Measurements from ENCODE around the gene BABAM2.
"Not testable (repeated sequence)": the region's sequence is repeated elsewhere in the genome, so short reads cannot be mapped to it uniquely, and the experiment has no call there.

The BABAM2 gene

GRCh38 chr2:28225473-28226080 lies 335.0 kb downstream of the BABAM2 start:
- no peak for DNase-seq

DNA sequence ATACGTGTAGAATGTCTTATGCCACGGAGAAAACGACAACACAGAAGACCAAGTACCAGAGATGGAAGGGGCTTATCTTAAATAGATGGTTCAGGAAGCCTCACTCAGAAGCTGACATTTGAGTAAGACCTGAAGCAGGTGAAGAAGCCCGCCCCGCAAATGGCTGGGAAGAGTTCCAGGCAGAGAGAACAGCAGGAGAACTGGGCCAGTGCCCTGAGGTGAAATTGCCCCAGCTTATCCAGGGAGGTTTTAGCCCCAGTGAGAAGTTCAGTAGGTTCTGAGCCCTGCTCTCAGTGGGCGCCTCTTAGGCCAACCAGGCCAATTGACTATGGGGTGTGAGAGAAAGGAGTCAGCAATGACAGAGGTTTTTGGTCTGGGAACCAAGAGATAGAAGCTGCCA lies 336.0 kb downstream of the BABAM2 start:
- no peak for DNase-seq

GRCh38 chr2:28227498-28227897 lies 337.0 kb downstream of the BABAM2 start:
- DNase-seq: no peak

GRCh38 chr2:28228434-28228995 lies 338.0 kb downstream of the BABAM2 start:
- DNase-seq: no peak

DNA sequence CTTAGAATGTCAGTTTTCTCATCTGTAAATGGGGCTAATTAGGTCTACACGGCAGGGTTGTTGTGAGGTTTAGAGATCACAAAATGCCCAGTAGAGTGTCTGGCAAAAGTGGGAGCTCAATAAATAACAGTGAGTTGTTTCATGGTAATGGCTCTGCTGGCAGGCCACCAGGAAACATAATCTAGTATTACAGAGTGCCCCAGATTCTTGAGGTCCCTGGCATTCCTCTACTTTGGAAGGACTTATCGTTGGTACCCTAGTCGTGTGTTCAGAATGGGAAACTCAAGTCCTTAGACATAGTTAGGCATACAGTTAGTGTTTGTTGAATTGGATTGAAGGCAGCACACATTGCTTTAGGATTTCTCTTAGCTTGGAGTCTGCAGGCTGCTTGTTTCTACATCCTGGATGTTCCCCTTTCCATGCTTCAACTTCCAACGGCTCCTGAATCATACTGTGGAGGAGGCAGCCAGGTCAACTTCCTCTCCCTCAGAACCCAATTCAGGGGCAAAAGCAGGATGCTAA lies 340.6 kb downstream of the BABAM2 start:
- DNase-seq: no peak

DNA sequence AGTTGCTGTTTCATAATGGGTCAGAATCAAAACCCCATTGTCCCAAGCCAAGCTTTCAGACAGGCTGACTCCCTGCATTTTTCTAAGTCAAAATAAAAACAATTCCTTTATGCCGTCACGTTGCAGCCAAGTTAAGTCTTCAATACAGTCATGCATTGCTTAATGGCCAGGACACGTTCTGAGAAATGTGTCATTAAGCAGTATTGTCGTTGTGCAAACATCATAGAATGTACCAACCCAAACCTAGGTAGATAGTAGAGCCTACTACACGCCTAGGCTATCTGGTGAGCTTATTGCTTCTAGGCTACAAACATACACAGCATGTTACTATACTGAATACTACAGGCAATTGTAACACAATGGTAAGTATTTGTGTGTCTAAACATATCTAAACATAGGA lies 341.8 kb downstream of the BABAM2 start:
- DNase-seq: no peak

DNA sequence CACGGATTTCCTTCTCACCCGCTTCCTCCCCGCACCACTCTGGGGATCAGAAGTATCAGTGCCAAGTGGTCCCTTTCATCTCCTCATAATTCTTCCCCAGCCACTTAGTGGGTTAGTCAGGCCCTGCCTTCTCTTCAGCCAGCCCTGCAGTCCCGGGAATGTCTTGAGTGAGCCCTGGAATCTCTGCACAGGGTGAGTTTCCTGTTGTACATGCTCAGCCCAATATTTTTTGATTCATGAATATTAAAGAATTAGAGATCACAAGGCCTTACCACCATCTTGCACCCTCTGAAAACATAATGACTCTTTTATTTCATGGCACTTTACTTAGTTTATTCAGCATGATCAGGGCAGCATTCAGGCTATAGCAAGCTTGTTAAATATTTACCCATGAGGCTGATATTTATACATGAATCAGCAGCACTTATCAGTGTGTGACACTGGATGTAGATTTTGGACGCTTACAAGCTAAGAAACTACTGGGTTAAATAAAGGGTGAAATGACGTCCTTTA lies 342.7 kb downstream of the BABAM2 start:
- DNase-seq: no peak

- no peak for DNase-seq
Measured at GRCh38 chr2:28234807-28235206, 344.3 kb downstream of the BABAM2 start.

DNA sequence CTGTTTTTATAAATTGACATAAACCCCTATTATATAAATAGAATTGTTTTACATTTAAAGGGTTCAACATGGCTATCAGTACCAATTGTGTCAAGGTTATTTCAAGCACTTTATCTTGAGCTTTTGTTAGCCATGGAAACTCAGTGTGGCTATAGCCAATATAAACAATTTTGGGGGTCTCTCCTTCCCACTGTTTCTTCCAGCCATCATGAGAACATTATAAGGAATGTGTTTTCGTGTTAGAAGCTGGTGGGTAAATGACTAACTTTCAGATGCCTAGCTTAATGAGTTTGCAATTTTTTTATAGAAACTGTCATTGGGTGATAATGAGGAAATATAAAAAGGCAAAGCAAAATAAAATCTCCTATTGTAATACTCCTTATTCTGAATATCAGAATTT lies 348.7 kb downstream of the BABAM2 start:
- DNase-seq: no peak

- DNase-seq: no peak
Measured at GRCh38 chr2:28240937-28241336, 350.4 kb downstream of the BABAM2 start.

GRCh38 chr2:28247290-28247689 lies 356.8 kb downstream of the BABAM2 start:
- no peak for DNase-seq

- no peak for DNase-seq
Measured at GRCh38 chr2:28247734-28248133, 357.2 kb downstream of the BABAM2 start.

DNA sequence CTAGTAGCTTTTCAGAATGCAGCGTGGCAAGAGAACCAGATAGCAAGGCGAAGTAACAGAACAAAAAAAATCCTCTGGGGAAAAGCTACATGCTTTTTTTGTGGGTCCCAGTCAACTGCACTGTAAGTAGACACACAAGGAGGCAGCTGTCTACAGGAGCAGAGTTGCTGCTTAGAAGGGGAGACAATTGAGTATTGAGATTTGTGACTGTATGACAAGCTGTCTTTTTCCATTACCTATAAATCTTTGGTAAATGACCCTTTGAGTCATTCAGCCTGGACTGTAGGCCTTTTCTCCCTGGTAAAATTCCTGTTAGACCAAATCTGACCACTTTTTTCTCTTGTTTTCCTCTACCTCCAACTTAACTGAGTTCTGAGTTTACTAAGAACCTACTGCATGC lies 358.0 kb downstream of the BABAM2 start:
- DNase-seq: no peak

DNA sequence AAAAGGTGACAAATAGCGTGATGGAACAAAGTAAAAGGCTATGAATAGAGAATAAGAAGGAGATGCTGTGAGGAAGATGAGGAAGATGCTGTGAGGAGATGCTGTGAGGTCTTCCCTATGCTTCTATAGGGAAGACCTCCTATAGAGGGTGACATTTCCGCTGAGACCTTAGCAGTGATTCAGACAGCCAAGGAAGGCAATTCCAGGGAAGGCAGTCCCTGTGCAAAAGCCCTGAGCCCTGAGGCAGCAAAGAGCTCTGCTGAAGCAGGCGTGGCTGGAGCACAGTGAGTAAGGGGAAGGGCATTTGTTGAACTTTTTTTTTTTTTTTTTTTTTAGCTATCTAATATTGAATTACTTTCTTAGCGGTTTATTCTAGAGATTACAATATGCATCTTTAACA lies 359.5 kb downstream of the BABAM2 start:
- DNase-seq: no peak

DNA sequence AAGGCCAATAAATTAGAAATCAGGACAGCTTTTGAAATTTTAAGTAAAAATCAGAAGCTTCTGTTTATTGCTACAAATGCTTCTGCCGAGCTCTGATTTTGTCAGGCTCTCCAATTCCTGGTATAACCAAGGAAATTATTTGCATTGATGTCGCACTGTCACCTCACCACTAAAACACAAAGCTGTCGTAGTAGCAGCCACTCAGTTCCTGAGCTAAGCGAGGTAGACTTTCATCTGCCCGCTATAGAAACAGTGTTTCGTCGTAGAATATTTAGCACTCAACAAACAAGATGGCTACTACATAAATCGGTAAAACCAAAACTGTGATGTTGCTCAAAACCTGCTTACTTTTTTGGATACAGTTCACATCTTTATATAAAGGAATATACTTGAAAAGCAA lies 360.8 kb downstream of the BABAM2 start:
- no peak for DNase-seq

DNA sequence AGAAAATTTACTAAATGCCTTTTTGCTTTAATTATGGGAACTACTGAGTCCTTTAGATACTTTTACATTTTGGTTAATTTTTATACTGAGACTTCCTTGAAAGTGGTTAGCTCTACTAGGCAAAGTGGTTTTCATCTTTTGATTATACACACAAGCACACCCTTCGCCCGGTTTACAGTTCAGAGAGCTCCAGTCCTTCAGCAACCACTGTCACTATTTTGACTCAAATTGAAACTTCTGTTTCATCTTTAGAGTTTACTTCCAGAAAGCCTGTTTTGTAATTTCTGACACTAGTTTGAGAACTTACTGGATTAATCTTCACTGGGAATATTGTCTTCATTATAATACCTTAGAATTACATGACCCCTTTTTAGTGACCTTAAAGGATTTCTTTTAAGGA lies 361.8 kb downstream of the BABAM2 start:
- peak in 1 of 2 experiments; percentile 36 for DNase-seq

DNA sequence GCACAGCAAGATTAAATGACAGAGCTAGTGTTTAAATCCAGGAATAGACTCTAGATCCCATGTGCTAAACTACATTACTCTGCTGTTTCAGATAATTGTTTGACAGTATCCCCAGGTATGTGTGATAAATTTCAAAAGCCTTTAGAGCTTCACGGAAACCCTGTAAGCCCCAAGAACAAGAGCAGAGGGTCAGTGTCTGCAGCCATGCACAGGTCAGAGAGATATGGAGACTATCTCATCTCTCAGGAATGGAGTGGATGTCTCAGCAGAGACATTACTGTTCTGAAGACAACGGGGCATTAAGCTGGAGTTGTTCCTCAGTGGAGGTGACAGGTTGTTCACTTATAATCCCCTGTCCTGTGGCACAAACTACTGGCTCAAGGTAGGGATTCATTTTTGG lies 363.0 kb downstream of the BABAM2 start:
- DNase-seq: no peak

DNA sequence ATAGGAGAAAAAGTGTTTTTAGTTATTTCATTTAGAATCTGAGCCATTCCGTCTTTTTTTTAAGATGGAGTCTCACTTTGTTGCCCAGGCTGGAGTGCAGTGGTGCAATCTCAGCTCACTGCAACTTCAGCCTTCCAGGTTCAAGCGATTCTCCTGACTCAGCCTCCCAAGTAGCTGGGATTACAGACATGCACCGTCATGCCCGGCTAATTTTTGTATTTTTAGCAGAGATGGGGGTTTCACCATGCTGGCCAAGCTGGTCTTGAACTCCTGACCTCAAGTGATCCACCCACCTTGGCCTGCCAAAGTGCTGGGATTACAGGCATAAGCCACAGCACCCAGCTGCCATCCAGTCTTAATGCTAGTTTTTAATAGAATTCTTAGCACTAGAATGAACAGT lies 364.7 kb downstream of the BABAM2 start:
- not testable (repeated sequence) for DNase-seq

DNA sequence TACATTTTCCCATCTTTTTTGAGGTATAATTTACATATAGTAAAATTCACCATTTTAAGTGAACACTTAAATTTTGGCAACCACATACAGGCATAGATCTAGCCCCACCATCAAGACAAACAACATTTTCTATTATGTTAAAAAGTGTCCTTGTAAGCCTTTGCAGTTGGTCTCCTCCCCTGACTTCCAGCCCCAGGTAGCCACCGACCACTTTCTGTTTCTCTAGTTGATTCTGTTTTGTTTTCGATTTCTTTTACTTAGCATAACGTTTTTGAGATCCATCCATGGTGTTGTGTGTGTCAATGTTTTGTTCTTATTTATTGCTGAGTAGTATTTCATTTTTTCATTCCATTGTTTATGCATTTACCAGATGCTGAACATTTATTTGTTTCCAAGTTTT lies 366.7 kb downstream of the BABAM2 start:
- DNase-seq: no peak

DNA sequence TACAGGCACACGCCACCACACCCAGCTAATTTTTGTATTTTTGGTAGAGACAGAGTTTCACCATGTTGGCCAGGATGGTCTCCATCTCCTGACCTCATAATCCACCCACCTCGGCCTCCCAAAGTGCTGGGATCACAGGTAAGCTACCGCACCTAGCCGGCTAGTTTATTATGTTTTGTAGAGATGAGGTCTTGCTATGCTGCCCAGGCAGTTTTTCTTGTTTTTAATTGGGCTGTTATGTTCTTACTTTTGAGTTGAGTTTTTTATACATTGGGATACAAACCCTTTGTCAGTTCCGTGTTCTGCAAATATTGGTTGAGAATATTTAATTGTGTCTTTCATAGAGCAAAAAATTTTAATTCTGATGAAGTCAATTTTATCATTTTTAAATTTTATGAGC lies 368.7 kb downstream of the BABAM2 start:
- DNase-seq: not testable (repeated sequence)

DNA sequence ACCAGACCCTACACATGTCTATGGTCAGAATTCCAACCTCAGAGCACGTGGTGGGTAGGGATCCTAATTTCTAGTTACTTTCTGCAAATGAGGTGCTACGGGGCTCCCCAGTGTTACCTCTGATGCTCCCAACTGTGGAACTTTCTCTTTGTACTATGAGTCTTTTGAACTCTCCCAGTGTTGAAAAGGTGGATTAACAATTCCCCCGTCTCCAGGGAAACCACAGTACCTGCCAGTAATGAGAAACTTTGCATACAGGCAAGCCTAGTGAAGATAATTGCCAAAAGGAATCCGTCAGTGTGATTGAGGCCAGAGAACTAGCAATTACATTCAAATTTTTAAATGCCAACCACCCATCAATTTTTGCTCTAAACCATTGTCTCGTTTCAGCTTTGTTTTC lies 373.2 kb downstream of the BABAM2 start:
- DNase-seq: no peak

DNA sequence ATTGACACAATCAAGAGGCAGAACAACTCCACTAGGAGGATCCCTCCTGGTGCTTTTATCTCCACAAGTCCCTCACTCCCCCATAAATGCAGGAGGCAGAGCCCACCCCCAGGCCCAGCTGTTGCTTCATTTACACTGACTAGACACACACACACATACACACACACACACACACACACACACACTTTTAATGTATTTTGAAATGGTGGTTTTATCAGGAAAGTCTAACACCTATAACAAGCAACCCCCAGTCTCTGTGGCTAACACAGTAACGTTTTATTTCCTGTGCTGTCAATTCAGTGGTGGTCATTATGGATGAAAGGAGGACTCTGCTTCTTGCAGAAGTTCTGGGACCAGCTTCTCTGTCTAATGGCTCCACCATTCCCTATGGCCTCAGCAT lies 376.8 kb downstream of the BABAM2 start:
- no peak for DNase-seq

GRCh38 chr2:28268386-28268785 lies 377.9 kb downstream of the BABAM2 start:
- no peak for DNase-seq

DNA sequence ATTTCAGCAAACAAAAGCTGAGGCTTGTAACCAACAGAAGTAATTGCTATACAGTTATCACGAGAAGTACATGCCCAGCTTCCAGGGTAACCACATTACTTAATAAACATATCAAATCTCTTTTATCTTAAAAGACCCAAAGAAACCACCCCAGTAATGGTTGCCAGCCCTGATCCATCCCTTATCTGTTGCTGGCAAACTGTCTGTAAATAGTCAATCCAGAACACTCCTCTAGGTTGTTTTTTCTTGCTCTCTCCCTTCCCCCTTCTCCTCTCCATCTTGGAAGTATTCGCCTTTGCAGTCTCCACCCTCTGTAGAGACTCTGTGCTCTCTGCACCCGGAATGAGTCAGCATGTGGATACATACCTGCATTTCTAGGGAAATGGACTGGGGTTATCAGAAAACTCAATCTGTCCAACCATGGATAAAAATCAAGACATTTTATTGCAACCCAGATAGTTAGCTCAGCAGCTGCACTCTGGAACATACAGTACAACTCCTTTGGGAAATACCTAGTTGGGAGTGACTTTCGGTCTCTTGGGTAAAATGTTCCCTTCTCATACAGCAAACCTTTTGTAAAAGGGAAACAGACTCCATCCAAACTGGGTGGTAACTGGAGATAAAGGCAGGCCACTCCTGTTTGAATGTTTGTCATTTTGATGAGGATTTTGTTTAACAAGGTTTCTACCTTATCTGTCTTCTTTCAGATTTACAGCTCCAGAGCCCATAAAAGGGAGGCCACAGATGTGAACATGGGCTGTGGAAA lies 378.7 kb downstream of the BABAM2 start:
- no peak for DNase-seq
